HepG2 (cell line): ENCODE measurements around the gene LINC00237. TPM values are rescaled to one million over a fixed set of nuclear protein-coding genes. Genes with fewer than 3 reads are reported as not detected.

Source experiments
- ARID3A ChIP-seq: IDR thresholded peaks from 2 replicates; pipeline ENCODE4 v1.6.1; 2012; ENCODE audit warnings: low read depth, low read length, improper control_type of control experiment
- ARNTL ChIP-seq: sonication (generic); formaldehyde crosslinking; IDR thresholded peaks from 2 replicates; pipeline ENCODE4 v1.4.0; 2020; ENCODE audit warnings: mild to moderate bottlenecking, missing genetic modification reagents
- FOXK2 ChIP-seq: fragments of 450-650 bp; IDR thresholded peaks from 2 replicates; pipeline ENCODE4 v1.6.1; 2016
- GPN1 ChIP-seq: sonication (generic); formaldehyde crosslinking; IDR thresholded peaks from 2 replicates; pipeline ENCODE4 v1.5.1; 2020; ENCODE audit warnings: missing genetic modification reagents, borderline replicate concordance
- HOXA5 ChIP-seq: sonication (generic); formaldehyde crosslinking; IDR thresholded peaks from 2 replicates; pipeline ENCODE4 v1.4.0; 2020; ENCODE audit warnings: missing genetic modification reagents
- NFRKB ChIP-seq: fragments of 450-650 bp; IDR thresholded peaks from 2 replicates; pipeline ENCODE4 v1.6.1; 2017
- PATZ1 ChIP-seq: sonication (generic); formaldehyde crosslinking; IDR thresholded peaks from 2 replicates; pipeline ENCODE4 v1.4.0; 2020; ENCODE audit warnings: missing genetic modification reagents
- REL ChIP-seq: sonication (generic); formaldehyde crosslinking; conservative IDR thresholded peaks from 2 replicates; pipeline ENCODE4 v1.8.0; 2022; ENCODE audit warnings: mild to moderate bottlenecking, missing genetic modification reagents, moderate library complexity
- REPIN1 ChIP-seq: sonication (generic); formaldehyde crosslinking; IDR thresholded peaks from 2 replicates; pipeline ENCODE4 v1.8.0; 2022; ENCODE audit warnings: missing genetic modification reagents, low read depth, mild to moderate bottlenecking, borderline replicate concordance
- SAFB2 ChIP-seq: sonication (generic); formaldehyde crosslinking; IDR thresholded peaks from 2 replicates; pipeline ENCODE4 v1.5.1; 2020; ENCODE audit warnings: missing genetic modification reagents, low read depth, mild to moderate bottlenecking, borderline replicate concordance
- SETDB1 ChIP-seq: sonication (generic); formaldehyde crosslinking; IDR thresholded peaks from 2 replicates; pipeline ENCODE4 v1.5.1; 2020; ENCODE audit warnings: missing genetic modification reagents, mild to moderate bottlenecking, borderline replicate concordance
- TBX2 ChIP-seq: sonication (generic); formaldehyde crosslinking; IDR thresholded peaks from 2 replicates; pipeline ENCODE4 v1.5.0; 2020; ENCODE audit warnings: missing genetic modification reagents, mild to moderate bottlenecking, borderline replicate concordance
- XBP1 ChIP-seq: sonication (generic); formaldehyde crosslinking; IDR thresholded peaks from 2 replicates; pipeline ENCODE4 v1.5.0; 2020; ENCODE audit warnings: missing genetic modification reagents
- ZNF574 ChIP-seq: sonication (generic); formaldehyde crosslinking; IDR thresholded peaks from 2 replicates; pipeline ENCODE4 v1.4.0; 2020; ENCODE audit warnings: missing genetic modification reagents
- ZNF615 ChIP-seq: sonication (generic); formaldehyde crosslinking; IDR thresholded peaks from 2 replicates; pipeline ENCODE4 v1.5.0; 2020; ENCODE audit warnings: mild to moderate bottlenecking, missing genetic modification reagents, borderline replicate concordance
- polyA plus RNA-seq, 8 experiments: library from polyadenylated mRNA; depleted of rRNA in 3 of 8; stranded (reverse) in 7 of 8; unstranded in 1 of 8; fragments of >200 nt; fragmentation: Illumina TruSeq in 4 of 8; extraction: Trizol in 4 of 8; gene quantifications; 2 replicates each; pipeline versions ENCODE4 v1.2.1 to v1.2.3, GENCODE V29; 2011 to 2016; ENCODE audit warnings: low read depth in 4 of 8, missing spikeins in 1 of 8, mixed read lengths in 1 of 8; ENCODE audit not compliant: insufficient read depth in 1 of 8
- total RNA-seq, 5 experiments: library from RNA; depleted of rRNA; stranded (reverse); fragments of >200 nt; fragmentation: Illumina TruSeq; extraction: Trizol; gene quantifications; 2 replicates each; pipeline ENCODE4 v1.2.3, GENCODE V29; 2016; ENCODE audit warnings: low read depth in 1 of 5
- TF ChIP-seq, protein P1 (sequence below): sonication (generic); formaldehyde crosslinking; IDR thresholded peaks from 2 replicates; pipeline ENCODE4 v1.5.1; 2020; ENCODE audit warnings: missing genetic modification reagents, mild to moderate bottlenecking, borderline replicate concordance
- TF ChIP-seq, protein P2 (sequence below): IDR thresholded peaks from 2 replicates; pipeline ENCODE4 v1.6.1; 2012; ENCODE audit warnings: inconsistent platforms
- TF ChIP-seq, protein P3 (sequence below): sonication (generic); formaldehyde crosslinking; IDR thresholded peaks from 2 replicates; pipeline ENCODE4 v1.9.0; 2022; ENCODE audit warnings: low read depth, missing genetic modification reagents

Gene LINC00237
- total and polyA plus RNA-seq, 2 of the 13 experiments (the other 11 are each of a cell fraction or from before 2014, with no cell fraction given), result not detected

DNA sequence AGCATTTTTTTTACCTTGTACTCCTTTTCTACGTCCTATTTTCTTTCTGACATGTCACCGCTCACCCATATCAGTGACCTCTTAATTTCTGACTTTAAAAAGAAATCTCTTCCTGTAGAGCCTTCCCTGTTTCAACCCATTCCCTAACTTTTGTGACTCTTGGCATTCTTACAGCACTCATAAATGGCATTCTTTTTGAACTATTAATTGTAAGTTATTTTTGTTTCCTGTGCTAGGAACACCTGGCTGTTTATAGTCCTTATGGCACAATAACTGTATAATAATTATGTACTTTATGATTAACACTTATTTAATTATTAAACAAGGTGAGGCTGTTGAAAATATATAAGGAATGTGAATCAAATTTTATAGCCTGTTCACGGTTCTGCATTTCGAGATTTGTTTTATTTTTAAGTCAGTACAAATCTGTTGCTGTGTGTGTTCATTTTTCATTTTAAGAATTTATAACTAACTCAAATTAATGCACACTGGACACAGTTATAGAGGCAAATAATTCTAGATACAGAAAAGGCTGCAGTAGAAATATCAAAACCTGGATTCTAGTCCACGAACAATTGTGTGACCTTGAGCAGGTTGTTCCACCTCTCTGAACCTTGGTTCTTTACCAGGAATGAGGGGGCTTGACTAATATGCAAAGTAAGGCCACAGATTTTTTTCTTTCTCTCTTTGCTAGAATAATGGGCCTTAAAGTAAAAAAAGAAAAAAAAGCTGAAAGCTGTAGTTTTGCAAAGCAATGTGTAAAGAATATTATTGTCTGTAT lies 21.2 kb upstream of the LINC00237 start (continued):
- TF ChIP-seq, protein P1, sequence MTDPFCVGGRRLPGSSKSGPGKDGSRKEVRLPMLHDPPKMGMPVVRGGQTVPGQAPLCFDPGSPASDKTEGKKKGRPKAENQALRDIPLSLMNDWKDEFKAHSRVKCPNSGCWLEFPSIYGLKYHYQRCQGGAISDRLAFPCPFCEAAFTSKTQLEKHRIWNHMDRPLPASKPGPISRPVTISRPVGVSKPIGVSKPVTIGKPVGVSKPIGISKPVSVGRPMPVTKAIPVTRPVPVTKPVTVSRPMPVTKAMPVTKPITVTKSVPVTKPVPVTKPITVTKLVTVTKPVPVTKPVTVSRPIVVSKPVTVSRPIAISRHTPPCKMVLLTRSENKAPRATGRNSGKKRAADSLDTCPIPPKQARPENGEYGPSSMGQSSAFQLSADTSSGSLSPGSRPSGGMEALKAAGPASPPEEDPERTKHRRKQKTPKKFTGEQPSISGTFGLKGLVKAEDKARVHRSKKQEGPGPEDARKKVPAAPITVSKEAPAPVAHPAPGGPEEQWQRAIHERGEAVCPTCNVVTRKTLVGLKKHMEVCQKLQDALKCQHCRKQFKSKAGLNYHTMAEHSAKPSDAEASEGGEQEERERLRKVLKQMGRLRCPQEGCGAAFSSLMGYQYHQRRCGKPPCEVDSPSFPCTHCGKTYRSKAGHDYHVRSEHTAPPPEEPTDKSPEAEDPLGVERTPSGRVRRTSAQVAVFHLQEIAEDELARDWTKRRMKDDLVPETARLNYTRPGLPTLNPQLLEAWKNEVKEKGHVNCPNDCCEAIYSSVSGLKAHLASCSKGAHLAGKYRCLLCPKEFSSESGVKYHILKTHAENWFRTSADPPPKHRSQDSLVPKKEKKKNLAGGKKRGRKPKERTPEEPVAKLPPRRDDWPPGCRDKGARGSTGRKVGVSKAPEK (CRISPR knock-in tag), result no peak
- TF ChIP-seq, protein P2, sequence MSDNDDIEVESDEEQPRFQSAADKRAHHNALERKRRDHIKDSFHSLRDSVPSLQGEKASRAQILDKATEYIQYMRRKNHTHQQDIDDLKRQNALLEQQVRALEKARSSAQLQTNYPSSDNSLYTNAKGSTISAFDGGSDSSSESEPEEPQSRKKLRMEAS, result no peak
- TF ChIP-seq REPIN1 (CRISPR knock-in tag) (no peak), ZNF615 (CRISPR knock-in tag) (no peak), ZNF574 (CRISPR knock-in tag) (no peak), ARNTL (CRISPR knock-in tag) (no peak), REL (no peak), SAFB2 (CRISPR knock-in tag) (no peak), SETDB1 (no peak), HOXA5 (CRISPR knock-in tag) (no peak), NFRKB (no peak), TBX2 (CRISPR knock-in tag) (no peak), ARID3A (peak; percentile 58), GPN1 (CRISPR knock-in tag) (no peak), FOXK2 (no peak), XBP1 (CRISPR knock-in tag) (no peak), PATZ1 (CRISPR knock-in tag) (peak; percentile 38; the same call in 1 of the 2 replicates)
- TF ChIP-seq, protein P3, sequence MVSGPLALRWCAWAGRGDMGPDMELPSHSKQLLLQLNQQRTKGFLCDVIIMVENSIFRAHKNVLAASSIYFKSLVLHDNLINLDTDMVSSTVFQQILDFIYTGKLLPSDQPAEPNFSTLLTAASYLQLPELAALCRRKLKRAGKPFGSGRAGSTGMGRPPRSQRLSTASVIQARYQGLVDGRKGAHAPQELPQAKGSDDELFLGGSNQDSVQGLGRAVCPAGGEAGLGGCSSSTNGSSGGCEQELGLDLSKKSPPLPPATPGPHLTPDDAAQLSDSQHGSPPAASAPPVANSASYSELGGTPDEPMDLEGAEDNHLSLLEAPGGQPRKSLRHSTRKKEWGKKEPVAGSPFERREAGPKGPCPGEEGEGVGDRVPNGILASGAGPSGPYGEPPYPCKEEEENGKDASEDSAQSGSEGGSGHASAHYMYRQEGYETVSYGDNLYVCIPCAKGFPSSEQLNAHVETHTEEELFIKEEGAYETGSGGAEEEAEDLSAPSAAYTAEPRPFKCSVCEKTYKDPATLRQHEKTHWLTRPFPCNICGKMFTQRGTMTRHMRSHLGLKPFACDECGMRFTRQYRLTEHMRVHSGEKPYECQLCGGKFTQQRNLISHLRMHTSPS (CRISPR knock-in tag), result no peak
